ENCODE data around the gene GABRD.

GABRD gene

DNA sequence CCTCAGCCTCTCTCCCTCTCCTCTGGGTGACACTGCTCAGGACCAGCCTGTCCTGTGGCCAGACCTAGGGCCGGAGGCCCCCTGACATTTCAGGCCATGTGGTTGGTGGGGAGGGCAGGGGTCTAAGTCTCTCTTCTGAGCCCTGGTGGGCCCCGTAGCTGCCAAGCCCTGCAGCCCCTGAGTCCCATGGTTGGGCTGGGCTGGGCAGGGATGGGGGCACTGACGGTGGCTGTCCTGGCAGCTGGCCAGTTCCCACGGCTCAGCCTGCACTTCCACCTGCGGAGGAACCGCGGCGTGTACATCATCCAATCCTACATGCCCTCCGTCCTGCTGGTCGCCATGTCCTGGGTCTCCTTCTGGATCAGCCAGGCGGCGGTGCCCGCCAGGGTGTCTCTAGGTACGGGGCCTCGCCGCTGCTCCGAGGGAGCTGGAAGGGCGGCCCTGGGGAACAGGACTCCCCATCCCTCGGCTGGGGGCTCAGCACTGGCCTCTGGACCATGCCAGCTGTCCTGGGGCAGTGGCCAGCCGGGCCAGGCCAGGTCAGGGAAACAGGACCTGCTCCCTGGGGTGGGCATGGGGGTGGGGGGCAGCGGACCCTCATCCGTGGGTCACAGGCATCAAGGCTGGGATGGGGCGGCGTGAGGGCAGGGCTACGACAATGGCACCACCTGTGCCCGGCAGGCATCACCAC is 9.9 kb downstream of the GABRD start (continued):
- TF ChIP-seq TCF4 (CRISPR knock-in tag; IDR thresholded peaks at IDR 0.05; ENCODE audit: borderline replicate concordance), result no peak
- TF ChIP-seq, protein P1, sequence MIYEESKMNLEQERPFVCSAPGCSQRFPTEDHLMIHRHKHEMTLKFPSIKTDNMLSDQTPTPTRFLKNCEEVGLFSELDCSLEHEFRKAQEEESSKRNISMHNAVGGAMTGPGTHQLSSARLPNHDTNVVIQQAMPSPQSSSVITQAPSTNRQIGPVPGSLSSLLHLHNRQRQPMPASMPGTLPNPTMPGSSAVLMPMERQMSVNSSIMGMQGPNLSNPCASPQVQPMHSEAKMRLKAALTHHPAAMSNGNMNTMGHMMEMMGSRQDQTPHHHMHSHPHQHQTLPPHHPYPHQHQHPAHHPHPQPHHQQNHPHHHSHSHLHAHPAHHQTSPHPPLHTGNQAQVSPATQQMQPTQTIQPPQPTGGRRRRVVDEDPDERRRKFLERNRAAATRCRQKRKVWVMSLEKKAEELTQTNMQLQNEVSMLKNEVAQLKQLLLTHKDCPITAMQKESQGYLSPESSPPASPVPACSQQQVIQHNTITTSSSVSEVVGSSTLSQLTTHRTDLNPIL (CRISPR knock-in tag; IDR thresholded peaks at IDR 0.05; ENCODE audit: low read depth), result no peak
- no peak for TF ChIP-seq CSRNP3 (CRISPR knock-in tag; IDR thresholded peaks at IDR 0.05)

DNA sequence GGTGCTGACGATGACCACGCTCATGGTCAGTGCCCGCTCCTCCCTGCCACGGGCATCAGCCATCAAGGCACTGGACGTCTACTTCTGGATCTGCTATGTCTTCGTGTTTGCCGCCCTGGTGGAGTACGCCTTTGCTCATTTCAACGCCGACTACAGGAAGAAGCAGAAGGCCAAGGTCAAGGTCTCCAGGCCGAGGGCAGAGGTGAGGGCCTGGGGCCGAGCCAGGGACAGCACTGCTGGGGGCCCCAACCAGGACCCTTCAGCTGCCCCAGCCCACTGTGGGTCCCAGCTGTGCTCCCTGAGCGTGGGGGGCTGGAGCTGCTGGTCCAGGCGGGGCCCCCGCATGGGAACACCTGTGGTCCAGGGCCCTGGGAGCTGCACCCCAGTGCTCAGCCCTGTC is 10.4 kb downstream of the GABRD start:
- ATAC-seq, result no peak
- TF ChIP-seq CSDC2 (CRISPR knock-in tag; IDR thresholded peaks at IDR 0.05) (no peak), PATZ1 (CRISPR knock-in tag; IDR thresholded peaks at IDR 0.05; ENCODE audit: borderline replicate concordance) (no peak), GLIS3 (CRISPR knock-in tag; IDR thresholded peaks at IDR 0.05) (no peak), ZFP3 (CRISPR knock-in tag; IDR thresholded peaks at IDR 0.05) (no peak), ARNTL (CRISPR knock-in tag; IDR thresholded peaks at IDR 0.05; ENCODE audit: borderline replicate concordance, low read depth) (no peak), ZNF565 (CRISPR knock-in tag; conservative IDR thresholded peaks at IDR 0.05; ENCODE audit: low read depth) (no peak), ESRRG (CRISPR knock-in tag; IDR thresholded peaks at IDR 0.05) (no peak), PPARA (CRISPR knock-in tag; IDR thresholded peaks at IDR 0.05; ENCODE audit: borderline replicate concordance) (no peak), ZNF8 (CRISPR knock-in tag; IDR thresholded peaks at IDR 0.05) (no peak)
- TF ChIP-seq, protein P1 (CRISPR knock-in tag; IDR thresholded peaks at IDR 0.05; ENCODE audit: low read depth), result no peak

DNA sequence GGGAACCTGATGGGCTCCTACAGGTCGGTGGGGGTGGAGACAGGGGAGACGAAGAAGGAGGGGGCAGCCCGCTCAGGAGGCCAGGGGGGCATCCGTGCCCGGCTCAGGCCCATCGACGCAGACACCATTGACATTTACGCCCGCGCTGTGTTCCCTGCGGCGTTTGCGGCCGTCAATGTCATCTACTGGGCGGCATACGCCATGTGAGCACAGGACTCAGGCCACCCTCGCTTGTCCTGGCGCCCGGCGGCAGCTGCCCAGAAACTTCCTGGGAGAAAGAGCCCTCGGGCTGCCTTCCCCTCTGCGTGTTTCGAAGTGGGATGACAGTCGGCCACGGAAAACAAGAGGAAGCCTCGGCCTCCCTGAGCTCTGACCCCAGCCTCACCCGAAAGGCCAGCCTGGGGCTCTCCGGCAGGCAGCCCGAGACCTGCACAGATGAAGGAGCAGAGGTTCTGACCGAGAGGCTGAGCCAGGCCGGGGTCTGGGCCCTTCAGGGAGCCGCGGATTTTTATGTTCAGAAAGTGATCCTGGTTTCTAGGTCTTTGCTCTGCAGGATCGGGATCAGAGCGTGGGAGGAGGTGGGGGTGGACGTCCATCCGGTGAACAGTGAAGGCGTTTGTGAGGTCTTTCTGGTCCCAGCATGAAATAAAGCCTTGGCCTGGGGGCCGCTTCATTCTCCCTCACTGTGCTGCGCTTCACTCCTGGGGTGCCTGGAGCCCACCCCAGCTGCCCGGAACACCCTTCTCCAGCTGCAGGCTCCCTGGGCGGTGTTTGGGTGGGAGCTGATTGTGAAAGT is 11.1 kb downstream of the GABRD start:
- TF ChIP-seq ESRRG (CRISPR knock-in tag; IDR thresholded peaks at IDR 0.05), result no peak
- TF ChIP-seq PATZ1 (CRISPR knock-in tag; IDR thresholded peaks at IDR 0.05; ENCODE audit: borderline replicate concordance), result no peak
- TF ChIP-seq, protein P2, sequence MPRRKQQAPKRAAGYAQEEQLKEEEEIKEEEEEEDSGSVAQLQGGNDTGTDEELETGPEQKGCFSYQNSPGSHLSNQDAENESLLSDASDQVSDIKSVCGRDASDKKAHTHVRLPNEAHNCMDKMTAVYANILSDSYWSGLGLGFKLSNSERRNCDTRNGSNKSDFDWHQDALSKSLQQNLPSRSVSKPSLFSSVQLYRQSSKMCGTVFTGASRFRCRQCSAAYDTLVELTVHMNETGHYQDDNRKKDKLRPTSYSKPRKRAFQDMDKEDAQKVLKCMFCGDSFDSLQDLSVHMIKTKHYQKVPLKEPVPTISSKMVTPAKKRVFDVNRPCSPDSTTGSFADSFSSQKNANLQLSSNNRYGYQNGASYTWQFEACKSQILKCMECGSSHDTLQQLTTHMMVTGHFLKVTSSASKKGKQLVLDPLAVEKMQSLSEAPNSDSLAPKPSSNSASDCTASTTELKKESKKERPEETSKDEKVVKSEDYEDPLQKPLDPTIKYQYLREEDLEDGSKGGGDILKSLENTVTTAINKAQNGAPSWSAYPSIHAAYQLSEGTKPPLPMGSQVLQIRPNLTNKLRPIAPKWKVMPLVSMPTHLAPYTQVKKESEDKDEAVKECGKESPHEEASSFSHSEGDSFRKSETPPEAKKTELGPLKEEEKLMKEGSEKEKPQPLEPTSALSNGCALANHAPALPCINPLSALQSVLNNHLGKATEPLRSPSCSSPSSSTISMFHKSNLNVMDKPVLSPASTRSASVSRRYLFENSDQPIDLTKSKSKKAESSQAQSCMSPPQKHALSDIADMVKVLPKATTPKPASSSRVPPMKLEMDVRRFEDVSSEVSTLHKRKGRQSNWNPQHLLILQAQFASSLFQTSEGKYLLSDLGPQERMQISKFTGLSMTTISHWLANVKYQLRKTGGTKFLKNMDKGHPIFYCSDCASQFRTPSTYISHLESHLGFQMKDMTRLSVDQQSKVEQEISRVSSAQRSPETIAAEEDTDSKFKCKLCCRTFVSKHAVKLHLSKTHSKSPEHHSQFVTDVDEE (CRISPR knock-in tag; IDR thresholded peaks at IDR 0.05), result no peak
- no peak for TF ChIP-seq ZNF8 (CRISPR knock-in tag; IDR thresholded peaks at IDR 0.05)
- no peak for TF ChIP-seq RARB (CRISPR knock-in tag; IDR thresholded peaks at IDR 0.05)
- no peak for TF ChIP-seq ZNF565 (CRISPR knock-in tag; conservative IDR thresholded peaks at IDR 0.05; ENCODE audit: low read depth)
- TF ChIP-seq CSDC2 (CRISPR knock-in tag; IDR thresholded peaks at IDR 0.05), result no peak
- TF ChIP-seq TCF4 (CRISPR knock-in tag; IDR thresholded peaks at IDR 0.05; ENCODE audit: borderline replicate concordance), result no peak
- no peak for TF ChIP-seq ISL1 (CRISPR knock-in tag; IDR thresholded peaks at IDR 0.05)
- TF ChIP-seq ZNF70 (CRISPR knock-in tag; IDR thresholded peaks at IDR 0.05), result no peak
- no peak for TF ChIP-seq BACH2 (CRISPR knock-in tag; IDR thresholded peaks at IDR 0.05; ENCODE audit: borderline replicate concordance)
- no peak for TF ChIP-seq TOX (CRISPR knock-in tag; IDR thresholded peaks at IDR 0.05; ENCODE audit: borderline replicate concordance)
- TF ChIP-seq GLIS3 (CRISPR knock-in tag; IDR thresholded peaks at IDR 0.05), result no peak
- TF ChIP-seq OSR1 (CRISPR knock-in tag; IDR thresholded peaks at IDR 0.05), result no peak
- no peak for TF ChIP-seq ARNTL (CRISPR knock-in tag; IDR thresholded peaks at IDR 0.05; ENCODE audit: borderline replicate concordance, low read depth)
- TF ChIP-seq ZFP30 (CRISPR knock-in tag; IDR thresholded peaks at IDR 0.05), result no peak
- TF ChIP-seq CSRNP3 (CRISPR knock-in tag; IDR thresholded peaks at IDR 0.05), result no peak
- ATAC-seq, result no peak
